SK-N-MC (cell line): ENCODE data around the gene HPS5.
"Not testable (repeated sequence)": the region's sequence is repeated elsewhere in the genome, so short reads cannot be mapped to it uniquely, and the experiment has no call there.

Experiments used
- DNase-seq: peaks from one replicate; pipeline ENCODE4 v3.0.0-alpha.2; 2011; ENCODE audit warnings: low read depth, low spot score
- H3K27ac ChIP-seq: fragments of 200-600 bp; sonication (generic); 2 replicates; pipeline ENCODE4 v1.5.1; 2016; ENCODE audit warnings: mixed run types
- H3K36me3 ChIP-seq: fragments of 200-600 bp; sonication (generic); 2 replicates; pipeline ENCODE4 v1.6.1; 2017; ENCODE audit warnings: antibody characterized with exemption, low read length, mixed read lengths; ENCODE audit not compliant: insufficient read depth
- H3K4me3 ChIP-seq: fragments of 200-600 bp; sonication (generic); 2 replicates; pipeline ENCODE4 v1.5.1; 2016
- H3K9ac ChIP-seq: fragments of 200-600 bp; sonication (generic); 2 replicates; pipeline ENCODE4 v1.8.0; 2017; ENCODE audit warnings: mixed run types, mixed read lengths; ENCODE audit not compliant: insufficient read length
- H3K9me3 ChIP-seq: fragments of 200-600 bp; sonication (generic); 2 replicates; pipeline ENCODE4 v1.6.1; 2017; ENCODE audit warnings: low read depth, mild to moderate bottlenecking, antibody characterized with exemption, low read length, moderate library complexity, mixed read lengths
- EZH2 ChIP-seq: fragments of 200-600 bp; sonication (generic); IDR thresholded peaks from one replicate; pipeline ENCODE4 v1.6.1; 2017; ENCODE audit warnings: antibody characterized with exemption
- FOXP2 ChIP-seq: optimal IDR thresholded peaks from 2 replicates; pipeline ENCODE3; 2011; ENCODE audit warnings: mild to moderate bottlenecking, moderate library complexity; ENCODE audit not compliant: insufficient read depth; ENCODE audit errors: extremely low read length, control extremely low read depth
- POLR2AphosphoS5 ChIP-seq: IDR thresholded peaks from 2 replicates; pipeline ENCODE4 v1.6.1; 2012; ENCODE audit warnings: mild to moderate bottlenecking, low read depth, low read length, borderline replicate concordance

The HPS5 gene

DNA sequence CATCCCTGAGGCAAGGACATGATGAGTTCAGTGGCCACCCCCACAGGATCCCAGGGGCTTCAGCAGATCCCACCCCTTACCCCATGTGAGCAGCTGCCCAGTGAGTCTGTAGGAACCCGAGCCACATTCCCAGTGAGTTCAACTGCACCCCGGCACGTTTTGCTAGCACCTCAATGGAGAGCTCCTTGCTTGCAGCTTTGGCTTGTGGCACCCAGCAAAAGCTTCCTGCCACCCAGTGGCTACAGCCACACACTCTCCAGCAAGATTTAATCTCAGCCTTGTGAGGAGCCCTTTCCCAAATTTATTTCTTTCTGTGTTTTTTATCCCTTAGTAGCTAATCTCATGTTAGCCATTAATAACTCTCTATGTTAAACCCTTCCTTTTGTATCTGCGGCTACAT lies 51.8 kb downstream of the HPS5 start:
- Histone ChIP-seq H3K36me3 (no peaks in the 10 kb centered on the region), H3K9me3 (no peaks in the 10 kb centered on the region), H3K9ac (no peak overlapping the region), H3K27ac (no peak overlapping the region), H3K4me3 (no peak overlapping the region)
- DNase-seq, result no peak
- TF ChIP-seq EZH2 (no peak), POLR2AphosphoS5 (no peak), FOXP2 (no peak)

GRCh38 chr11:18269252-18269651 lies 52.7 kb downstream of the HPS5 start:
- not testable (repeated sequence) for H3K27ac ChIP-seq, H3K9me3 ChIP-seq, DNase-seq, H3K4me3 ChIP-seq, H3K9ac ChIP-seq, H3K36me3 ChIP-seq

DNA sequence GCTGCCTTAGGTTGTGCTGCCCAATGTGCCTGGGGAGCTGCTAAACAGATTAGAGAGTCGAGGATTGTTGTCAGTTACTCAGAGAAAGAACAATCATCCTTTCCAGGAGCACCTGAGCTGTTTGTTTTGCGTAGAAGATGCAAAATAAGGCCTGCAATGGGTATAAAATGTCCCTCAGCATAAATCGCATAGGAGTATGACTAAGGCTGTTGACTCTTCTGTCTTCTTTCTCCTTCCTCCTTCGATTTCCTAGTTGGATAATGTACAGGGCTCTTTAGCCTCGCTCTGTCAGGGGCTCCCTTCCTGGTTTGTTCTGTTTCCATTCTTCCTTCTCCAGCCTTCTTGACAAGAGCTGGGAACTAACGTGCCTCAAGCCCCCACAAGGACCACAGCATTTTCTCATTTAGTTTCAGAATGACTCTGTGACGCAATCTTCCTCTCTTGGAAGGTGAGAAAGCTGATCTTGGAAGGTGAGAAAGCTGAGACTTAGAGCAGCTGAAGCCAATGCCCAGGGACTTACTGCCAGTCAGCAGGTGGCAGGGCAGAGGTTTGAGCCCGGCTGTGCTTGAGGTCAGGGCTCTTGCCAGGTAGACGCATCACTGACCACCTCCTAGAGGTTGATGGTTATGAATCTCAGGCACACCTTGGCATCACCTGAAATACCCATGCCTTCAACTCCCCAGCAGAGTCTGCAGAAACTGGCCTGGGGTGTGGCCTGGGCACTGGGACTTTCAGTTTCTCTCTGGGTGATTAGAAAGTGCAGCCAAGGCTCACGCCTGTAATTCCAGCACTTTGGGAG lies 54.4 kb downstream of the HPS5 start:
- H3K27ac ChIP-seq, H3K9me3 ChIP-seq, DNase-seq, H3K9ac ChIP-seq, H3K4me3 ChIP-seq, H3K36me3 ChIP-seq: not testable (repeated sequence)

GRCh38 chr11:18265949-18266348 lies 56.0 kb downstream of the HPS5 start, which contains the start of gene SAA1:
Gene SAA1 (plus strand): TSS chr11:18266264. CDS start chr11:18266888, 624 bp downstream.
- H3K4me3 ChIP-seq, result no peak within 1 kb of the TSS
- TF ChIP-seq EZH2 (no peak), FOXP2 (no peak), POLR2AphosphoS5 (no peak)
- no peak for DNase-seq

GRCh38 chr11:18264677-18265555 lies 57.0 kb downstream of the HPS5 start:
- TF ChIP-seq POLR2AphosphoS5, result no peak
- no peak for TF ChIP-seq EZH2
- no peak for TF ChIP-seq FOXP2
- Histone ChIP-seq H3K4me3 (no peak overlapping the region), H3K27ac (no peak overlapping the region), H3K36me3 (no peaks in the 10 kb centered on the region), H3K9ac (no peak overlapping the region), H3K9me3 (no peaks in the 10 kb centered on the region)
- DNase-seq, result no peak

More at GRCh38 chr11:18265949-18266348, 56.0 kb downstream of the HPS5 start, which contains the start of gene SAA1:
- no peaks in the 10 kb centered on the region for H3K36me3 ChIP-seq
- H3K27ac ChIP-seq, result no peak within 1 kb of the TSS
- no peaks in the 10 kb centered on the region for H3K9me3 ChIP-seq
- H3K9ac ChIP-seq, result no peak within 1 kb of the TSS

DNA sequence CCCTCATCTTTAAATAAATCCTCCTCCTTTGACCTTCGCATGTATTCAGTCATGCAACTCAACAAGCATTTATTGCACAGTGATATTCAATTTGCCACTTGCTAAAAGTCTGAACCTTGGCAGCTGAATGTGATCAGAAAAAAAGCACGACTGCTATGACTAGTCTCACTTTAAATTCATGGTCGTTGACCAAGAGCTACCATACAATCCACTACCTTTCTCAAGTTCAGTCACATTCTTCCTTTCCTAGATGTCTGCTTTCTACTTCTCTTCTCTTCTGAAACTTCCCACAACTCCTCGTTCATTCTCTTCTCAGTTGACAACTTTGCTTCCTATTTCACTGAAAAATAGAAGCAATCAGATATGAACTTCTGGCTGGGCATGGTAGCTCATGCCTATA lies 57.9 kb downstream of the HPS5 start:
- Histone ChIP-seq H3K36me3 (no peaks in the 10 kb centered on the region), H3K27ac (no peak overlapping the region), H3K9me3 (no peaks in the 10 kb centered on the region), H3K9ac (no peak overlapping the region), H3K4me3 (no peak overlapping the region)
- DNase-seq, result no peak
- TF ChIP-seq EZH2, result no peak

- not testable (repeated sequence) for H3K4me3 ChIP-seq, DNase-seq, H3K27ac ChIP-seq, H3K9me3 ChIP-seq, H3K9ac ChIP-seq, H3K36me3 ChIP-seq
These were observed 59.1 kb downstream of the HPS5 start for GRCh38 chr11:18262681-18263350.

DNA sequence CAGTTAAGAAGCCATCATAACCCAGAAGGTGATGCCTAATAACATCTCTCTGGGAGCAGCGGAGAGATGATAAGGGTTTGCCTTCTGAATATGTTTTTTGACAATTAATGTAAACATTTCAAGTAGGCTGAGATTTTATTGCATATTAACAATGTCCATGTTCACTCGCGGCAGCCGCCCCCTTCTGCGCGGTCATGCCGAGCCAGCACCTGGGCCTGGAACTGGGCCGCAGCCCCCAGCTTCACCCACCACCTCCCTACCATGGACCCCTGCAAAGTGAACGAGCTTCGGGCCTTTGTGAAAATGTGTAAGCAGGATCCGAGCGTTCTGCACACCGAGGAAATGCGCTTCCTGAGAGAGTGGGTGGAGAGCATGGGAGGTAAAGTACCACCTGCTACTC lies 60.2 kb downstream of the HPS5 start:
- Histone ChIP-seq H3K4me3 (no peak overlapping the region), H3K9ac (no peak overlapping the region), H3K27ac (no peak overlapping the region), H3K36me3 (no peaks in the 10 kb centered on the region), H3K9me3 (no peaks in the 10 kb centered on the region)
- DNase-seq, result no peak
- no peak for TF ChIP-seq FOXP2
- no peak for TF ChIP-seq EZH2
- TF ChIP-seq POLR2AphosphoS5, result no peak
